Stimulated activated CD8-positive, alpha-beta memory T cell treated with anti-CD3 and anti-CD28 coated beads, Interleukin-2, amount 100 ng/mL, for 1 hour (primary cell): ENCODE measurements around the gene ELMOD3.
"Not testable (repeated sequence)": the region's sequence is repeated elsewhere in the genome, so short reads cannot be mapped to it uniquely, and the experiment has no call there.

Source experiments
- DNase-seq, 2 donors: peaks; one replicate each; pipeline ENCODE4 v3.0.0-alpha.2; 2020; ENCODE audit warnings: low read depth in 2 of 2

The ELMOD3 gene

DNA sequence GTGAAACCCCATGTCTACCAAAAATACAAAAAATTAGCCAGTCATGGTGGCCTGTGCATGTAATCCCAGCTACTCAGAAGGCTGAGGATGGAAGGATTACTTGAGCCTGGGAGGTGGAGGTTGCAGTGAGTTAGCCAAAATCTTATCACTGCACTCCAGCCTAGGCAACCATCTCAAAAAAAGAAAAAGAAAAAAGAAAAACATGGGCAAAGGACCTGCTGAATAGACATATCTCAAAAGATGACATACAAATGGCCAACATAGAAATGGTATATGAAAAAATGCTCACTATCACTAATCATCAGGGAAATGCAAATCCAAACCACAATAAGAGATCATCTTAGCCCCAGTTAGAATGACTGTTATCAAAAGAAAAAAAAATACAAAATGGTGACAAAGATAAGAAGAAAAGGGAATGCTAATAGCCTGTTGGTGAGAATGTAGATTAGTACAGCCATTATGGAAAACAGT is 25.4 kb upstream of the ELMOD3 start:
- no peak for DNase-seq

DNA sequence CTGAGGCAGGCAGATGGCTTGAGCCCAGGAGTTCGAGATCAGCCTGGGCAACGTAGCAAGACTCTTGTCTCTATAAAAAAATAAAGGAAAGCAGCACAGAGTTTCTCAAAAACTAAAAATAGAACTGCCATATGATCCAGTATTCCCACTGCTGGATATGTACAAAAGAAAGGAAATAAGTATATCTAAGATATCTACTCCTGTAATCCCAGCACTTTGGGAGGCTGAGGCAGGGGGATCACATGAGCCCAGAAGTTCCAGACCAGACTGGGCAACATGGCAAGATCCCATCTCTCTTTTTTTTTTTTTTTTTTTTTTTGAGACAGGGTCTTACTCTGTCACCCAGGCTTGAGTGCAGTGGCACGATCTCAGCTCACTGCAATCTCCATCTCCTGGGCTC is 24.9 kb upstream of the ELMOD3 start:
- DNase-seq, result not testable (repeated sequence)

DNA sequence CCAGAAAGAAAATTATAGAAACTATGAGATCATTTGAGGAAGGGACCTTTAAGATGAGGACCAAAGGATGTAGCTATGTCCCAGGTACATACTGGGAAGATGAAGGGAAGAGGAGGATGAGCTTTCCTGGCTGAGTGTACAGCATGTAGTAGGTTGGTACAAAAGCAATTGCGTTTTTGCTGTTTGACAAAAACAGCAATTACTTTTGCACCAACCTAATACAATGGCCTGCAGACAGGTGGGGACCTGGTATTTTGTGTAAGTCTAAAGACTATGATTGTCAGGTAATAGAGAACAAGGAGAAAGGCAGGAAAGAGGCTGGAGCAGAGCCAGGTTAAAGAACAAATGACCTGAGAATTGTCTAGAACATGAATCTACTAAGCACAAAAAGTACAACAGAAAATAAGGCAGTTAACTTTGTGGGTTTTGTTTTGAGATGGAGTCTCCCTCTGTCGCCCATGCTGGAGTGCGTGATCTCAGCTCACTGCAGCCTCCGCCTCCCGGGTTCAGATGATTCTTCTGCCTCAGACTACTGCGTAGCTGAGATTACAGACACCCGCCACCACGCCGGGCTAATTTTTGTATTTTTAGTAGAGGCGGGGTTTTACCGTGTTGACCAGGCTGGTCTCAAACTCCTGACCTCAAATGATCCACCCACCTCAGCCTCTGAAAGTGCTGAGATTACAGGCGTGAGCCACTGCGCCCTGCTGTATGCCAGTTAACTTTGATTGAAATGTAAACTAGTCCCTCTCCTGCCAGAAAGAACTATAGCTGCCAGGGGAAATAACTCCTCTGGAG is 23.5 kb upstream of the ELMOD3 start:
- DNase-seq, result no peak

DNA sequence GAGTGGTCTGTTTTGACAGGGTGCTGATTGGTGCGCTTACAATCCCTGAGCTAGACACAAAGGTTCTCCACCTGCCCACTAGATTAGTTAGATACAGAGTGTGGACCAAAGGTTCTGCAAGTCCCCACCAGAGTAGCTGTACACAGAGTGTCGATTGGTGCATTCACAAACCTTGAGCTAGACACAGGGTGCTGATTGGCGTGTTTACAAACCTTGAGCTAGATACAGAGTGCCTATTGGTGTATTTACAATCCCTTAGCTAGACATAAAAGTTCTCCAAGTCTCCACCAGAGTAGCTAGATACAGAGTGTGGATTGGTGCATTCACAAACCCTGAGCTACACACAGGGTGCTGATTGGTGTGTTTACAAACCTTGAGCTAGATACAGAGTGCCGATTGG is 20.7 kb upstream of the ELMOD3 start:
- not testable (repeated sequence) for DNase-seq

DNA sequence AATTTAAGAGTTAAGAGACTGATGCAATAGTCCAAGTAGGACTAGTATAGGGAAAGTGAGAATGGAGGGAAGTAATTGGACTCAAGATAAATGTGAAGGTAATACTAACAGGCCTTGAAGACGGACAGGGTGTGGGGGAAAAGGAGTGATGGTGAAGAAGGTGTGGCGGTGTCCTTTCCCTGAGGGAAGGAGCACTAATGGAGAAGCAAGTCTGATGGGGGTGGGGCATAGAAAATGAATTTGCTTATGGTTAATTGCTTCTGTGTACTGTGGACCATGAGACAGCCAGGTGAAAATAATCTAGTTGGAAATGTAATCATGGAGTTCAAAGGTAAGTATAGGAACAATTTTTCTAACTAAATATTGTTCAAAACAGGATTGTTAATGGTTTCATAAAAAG is 19.6 kb upstream of the ELMOD3 start:
- DNase-seq, result no peak

DNA sequence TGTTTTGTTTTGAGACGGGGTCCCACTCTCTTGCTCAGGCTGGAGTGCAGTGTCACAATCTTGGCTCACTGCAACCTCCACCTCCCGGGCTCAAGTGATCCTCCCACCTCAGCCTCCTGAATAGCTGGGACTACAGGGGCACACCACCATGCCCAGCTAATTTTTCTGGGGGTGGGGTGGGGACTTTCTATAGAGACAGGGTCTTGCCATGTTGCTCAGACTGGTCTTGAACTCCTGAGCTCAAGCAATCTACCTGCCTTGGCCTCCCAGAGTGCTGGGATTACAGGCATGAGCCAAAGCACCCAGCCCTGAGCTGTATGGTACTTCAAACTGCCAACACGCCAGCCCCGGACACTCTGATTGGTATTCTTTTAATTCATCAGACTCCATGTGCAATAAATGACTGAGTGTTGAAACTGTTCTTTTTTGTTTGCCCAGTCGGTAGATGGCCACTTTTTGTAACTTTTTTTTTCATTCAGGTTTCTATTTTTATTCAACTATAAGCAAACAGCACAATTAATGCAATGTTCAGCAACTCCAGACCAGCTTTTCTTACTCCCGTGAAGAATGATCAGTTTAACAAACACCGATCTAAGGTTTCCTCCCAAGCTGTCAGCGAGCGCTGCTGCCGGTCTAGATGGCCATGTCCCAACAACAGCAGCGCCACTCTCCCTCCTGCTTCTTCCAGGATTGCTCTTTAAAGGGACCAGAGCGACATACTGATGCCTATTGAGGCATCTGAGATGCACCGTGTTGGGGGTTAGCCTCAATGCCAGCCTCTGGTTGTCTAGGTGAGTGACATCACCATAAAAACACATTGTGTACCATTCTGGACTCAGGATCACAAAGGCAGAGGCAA is 14.3 kb upstream of the ELMOD3 start:
- no peak for DNase-seq

DNA sequence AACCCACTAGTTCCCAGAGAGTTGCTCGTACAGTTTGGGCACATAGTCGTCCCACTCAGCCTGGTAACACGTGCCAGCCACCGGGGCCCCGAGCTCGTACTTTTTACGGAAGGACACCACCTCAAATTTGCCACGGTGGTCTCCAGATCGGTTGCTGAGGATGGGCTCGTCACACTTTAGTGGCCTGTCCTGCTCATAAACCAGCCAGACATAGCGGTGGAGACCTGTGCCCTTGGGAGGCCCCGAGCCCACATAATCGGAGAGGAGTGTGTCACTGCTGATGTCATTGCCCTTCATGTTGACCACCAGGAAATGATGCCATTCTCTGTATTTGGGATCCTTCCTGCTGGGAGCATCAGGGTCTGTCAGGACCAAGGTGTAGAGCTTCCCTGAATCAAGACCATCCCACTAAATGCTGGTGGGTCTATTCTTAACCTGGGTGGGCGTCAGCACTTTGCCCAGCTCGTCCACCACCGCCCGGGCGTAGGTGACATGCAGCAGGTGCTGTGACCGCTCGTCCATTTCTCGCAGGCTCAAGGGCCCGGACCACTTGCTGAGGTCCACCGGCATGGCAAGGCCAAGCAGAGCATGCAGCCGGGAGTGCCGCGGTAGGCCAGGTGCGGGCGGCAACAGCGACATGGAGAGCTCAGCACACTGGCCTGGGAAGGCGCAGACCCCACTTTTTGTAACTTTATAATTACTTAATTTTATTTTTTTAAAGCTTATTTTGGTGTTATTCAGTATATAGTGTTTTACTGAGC is 13.1 kb upstream of the ELMOD3 start:
- DNase-seq, result no peak

DNA sequence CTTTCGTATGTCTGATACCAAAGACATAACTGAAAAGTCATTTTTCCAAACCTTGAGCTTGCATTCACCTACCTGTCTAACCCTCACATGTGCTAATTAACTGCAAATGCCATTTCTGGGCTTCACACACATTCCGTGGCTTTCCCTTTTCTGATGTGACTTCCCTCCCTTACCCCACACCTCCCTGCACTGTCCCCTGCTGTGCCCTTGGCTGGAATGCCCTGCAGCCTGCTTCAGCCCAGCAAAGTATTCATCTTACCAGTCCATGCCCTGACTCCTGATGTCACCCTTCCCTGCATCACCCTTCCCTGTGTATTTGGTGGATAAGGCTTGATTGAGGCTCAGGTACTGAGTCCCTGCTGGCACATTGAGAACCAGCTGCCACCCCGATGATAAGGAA is 12.4 kb upstream of the ELMOD3 start:
- DNase-seq, result no peak

DNA sequence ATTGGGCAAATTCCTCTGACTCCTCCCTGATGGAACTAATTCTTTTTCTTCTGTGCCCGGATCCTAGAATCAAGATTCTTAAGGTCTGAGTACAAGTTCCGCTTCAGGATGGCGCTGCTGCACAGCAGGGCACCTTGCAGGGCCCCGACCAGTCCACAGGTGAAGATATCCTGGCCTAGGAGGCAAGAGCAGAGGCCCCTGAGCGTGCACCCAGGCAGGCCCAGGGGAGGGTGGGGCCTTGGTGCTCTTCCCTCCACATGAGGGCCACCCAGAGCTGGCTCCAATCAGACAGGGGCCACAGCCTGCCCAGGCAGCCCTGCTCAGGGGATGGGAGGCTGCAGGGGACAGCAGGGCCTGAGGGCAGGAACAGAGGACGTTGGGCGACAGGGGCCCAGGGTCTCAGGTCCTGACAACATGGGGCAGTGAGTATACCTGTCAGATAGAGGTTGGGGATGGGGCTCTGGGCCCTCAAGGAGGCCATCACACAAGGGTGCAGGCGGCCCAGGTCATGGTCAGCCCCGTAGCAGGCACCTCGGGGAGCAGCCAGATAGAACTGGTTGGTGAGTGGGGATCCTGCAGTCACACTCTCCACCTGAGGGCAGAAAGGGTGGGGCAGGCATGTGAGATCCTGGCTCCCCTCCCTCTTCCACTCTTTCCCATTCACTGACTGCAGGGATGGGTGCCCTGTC is 11.2 kb upstream of the ELMOD3 start:
- not testable (repeated sequence) for DNase-seq

DNA sequence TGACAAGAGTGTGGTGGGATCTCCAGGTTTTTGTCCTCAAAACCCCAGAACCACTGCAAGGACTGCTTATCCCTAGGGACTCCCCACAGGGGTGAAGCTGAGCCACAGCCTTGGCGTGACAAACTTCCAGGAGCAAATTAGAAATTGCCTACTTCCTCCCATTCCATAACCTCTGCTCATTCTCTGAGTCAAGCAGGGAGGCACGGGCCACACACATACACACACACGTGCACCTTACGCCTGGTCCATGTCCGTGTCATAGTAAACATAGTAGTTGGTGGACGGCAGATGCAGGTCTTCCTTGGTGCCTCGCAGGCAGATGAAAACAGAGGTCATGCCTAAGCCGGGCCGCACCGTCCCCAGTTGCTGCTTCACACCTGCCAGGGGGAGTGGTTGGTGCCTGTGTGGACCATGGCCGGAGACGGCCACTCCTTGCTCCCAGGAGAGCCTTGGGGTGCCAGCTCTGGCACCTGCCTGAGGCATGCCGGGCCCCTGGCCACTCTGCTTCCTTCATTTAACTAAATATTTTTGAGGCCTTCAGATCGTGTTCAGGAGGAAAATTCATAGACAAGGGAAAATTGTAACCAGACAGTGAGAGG is 10.1 kb upstream of the ELMOD3 start:
- DNase-seq, result no peak

DNA sequence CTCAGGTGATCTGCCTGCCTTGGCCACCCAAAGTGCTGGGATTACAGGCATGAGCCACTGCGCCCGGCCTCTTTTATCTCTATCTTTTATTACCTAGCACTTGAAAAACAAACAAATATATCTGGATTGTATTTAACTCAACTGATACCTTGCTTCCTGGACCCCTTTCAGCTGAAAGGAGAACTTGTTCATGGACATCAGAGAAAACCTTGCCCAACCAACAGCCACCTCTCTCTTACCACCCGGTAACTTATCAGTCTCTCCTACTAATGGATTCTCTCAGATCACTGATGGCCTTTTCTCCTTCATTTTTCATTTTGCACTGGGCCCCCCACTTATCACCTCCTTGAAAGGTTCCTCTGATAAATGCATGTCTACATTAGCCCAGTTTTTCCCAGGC is 7.0 kb upstream of the ELMOD3 start:
- no peak for DNase-seq

DNA sequence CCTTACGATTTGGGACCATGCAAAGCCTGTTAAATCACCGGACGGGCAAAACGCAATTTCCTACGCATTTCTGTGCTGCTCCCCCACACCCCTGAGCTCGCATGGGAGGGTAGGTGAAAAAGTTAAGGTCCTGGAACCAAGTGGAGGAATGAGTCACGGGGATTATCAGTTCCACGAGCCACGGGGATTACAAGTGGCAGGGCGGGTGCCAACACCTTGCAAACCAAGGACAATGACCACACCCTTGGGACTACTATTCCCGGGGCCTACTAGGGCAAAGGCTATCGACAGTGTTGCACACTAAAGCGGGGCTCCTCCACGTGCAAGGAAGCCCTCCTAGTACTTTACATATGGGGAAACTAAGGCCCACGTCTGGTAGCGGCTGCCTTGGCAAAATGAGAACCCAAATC is 688 bp upstream of the ELMOD3 start:
- DNase-seq, result no peak

DNA sequence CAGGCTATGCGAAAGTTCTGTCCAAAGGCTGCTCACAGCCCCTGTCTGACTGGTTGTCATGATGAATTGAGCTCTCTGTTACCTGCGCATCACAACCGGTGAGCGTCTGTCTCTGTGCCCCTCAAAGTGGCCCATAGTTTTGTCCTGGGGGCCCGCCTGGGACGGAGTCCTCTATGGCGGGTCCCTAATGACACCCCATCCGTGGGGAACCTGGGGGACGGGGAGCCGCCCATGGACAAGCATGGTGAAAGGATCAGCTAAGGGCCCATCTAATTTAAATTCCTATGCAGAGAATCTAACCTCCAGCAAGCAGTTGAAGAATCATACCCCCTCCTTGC is 473 bp downstream of the ELMOD3 start:
- no peak for DNase-seq

DNA sequence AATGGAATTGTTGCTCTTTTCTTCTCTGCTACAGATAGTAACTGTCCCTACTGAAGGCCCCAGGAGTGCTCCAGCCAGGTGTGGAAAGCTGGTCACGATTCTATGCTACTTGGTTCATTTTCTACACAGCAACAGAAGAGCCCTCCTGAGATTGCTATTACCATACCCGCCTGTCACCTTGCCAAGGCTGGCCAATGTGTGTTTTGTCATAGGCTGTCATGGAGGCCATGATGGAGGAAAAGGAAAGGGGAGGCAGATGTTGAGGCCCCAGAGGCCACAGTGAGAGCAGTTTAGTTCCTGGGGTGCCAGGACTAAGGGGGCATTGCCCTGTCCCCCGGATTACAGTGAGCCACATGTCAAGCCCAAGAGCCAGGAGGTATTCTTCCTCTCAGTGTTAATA is 952 bp downstream of the ELMOD3 start:
- no peak for DNase-seq

DNA sequence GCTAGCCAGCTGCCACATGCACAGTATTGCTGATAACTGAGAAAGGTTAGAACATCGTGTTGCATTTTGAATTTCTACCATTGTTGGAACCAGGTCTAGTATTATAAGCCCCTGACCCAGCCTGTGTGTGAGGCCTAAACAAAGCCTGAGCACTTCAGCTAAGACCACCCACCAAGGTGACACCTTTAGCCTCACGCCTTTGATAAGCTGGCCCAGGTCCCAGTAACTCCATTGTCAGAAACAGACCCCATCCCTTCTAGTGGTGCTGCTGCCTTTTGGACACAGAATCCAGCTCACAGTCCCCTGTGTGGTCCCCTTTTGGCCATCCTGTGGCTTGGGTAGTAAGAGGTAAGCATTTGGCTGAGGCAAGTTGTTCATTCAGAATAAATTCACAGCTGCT is 1.6 kb downstream of the ELMOD3 start:
- no peak for DNase-seq

DNA sequence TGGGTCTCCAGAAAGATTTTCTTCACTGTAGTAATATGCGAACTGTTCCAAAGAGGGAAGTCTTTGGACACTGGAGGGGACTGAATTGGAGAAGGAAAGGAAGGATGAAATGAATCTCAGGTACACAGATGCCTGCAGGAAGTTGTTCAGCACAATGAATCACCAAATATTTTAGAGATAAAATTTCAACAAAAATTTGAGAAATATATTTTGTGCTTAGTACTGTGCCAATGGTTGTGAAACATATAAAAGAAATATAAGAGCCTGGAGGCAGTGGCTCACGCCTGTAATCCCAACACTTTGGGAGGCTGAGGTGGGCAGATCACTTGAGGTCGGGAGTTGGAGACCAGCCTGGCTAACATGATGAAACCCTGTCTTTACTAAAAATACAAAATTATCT is 3.2 kb downstream of the ELMOD3 start:
- DNase-seq, result no peak

DNA sequence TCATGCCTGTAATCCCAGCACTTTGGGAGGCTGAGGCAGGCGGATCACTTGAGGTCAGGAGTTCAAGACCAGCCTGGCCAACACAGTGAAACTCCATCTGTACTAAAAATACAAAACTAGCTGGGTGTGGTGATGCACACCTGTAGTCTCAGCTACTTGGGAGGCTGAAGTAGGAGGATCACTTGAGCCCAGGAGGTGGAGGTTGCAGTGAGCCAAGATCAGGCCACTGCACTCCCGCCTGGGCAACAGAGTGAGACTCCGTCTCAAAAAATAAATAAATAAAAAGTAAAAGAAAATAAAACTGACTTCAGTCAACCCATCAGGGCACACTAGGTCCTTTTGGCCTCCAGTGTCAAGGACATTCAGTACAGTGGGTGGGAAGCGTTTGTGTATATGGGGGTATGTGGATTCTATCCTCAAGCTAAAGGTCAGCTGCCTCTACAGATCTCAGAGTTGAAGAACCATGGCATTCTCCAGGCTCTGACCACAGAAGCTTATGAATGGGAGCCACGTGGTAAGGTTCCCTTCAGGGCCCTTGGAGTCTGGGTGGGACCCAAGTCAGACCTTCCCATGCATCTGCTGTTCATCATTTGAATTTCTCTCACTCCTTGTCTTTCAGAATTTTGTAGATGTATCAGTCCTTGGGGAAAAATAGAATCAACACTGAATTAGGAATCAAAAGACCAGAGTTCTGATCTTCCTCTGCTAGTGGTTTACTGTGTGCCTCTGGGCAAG is 8.3 kb downstream of the ELMOD3 start:
- not testable (repeated sequence) for DNase-seq

DNA sequence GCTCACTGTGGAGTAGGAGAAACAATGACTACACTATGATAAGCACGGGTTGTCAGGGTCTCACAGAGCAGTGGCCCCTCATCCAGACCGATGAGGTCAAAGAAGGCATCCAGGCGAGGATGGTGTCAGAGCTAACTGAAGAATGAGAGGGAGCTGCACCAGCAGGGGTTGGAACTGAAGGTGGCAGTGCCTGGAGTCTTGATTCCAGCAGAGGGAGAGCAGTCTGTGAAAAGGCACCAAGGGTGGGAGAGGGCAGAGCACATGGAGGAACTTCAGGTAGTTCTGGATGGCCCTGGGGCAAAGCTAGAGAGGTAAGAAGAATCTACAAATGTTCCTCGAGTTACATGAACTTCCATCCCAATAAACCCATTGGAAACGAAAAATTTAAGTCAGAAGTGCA is 12.6 kb downstream of the ELMOD3 start:
- DNase-seq, result no peak

DNA sequence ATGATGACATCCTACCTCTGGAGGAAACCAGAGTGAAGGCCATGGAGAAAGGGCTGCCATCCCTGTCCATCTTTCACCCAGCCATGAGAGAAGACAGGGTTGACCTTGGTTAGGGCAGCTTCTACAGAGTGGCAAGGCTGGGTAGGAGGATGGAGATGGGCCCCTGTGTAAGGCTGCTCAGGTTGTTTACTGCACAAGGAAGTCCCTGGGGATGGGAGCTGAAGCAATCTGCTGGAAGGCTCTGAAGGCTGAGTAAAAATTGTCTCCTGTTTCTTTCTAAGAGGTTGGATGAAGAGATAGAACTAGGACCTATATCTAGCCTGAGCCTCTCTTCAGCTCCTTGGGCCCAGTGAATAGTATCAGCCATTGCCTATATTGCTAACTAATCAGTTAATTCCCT is 14.4 kb downstream of the ELMOD3 start:
- no peak for DNase-seq

DNA sequence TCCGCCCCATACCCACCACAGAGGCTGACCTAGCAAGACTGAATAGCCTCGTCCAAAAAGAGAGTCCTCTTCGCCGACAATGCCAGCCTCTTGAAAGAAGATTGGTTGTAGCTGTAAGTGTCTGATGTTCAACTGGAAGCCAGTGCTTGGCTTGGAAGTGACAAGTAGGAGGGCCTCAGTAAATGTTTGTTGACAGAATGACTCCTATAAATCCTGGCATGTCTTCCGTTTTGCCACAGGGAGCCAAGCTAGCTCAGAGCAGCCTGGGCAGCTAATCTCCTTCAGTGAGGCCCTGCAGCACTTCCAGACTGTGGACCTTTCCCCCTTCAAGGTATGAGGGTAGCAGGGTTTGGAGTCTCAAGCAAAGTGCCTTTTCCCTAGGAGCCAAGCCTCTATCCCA is 14.9 kb downstream of the ELMOD3 start:
- no peak for DNase-seq

DNA sequence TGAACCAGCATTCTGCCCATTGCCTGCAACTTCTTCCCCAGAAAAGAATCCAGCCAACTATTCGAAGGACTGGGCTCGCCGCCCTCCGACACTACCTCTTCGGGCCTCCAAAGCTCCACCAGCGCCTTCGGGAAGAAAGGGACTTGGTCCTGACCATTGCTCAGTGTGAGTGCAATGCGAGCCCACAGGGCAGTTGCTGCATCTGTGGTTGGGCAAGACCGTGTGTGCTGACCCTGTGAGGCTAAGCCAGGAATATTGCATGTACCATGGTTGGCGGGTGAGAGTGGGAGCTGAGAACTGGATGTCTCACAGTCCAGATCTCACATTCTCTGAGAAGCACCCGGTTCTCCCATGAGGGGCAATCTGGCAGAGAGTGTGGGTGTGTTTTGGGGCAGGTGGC is 16.5 kb downstream of the ELMOD3 start:
- DNase-seq, result no peak
